Fibroblast of pulmonary artery (primary cell): ENCODE results near the gene DLG1.

Experiments
- DNase-seq: peaks from one replicate; pipeline ENCODE4 v3.0.0-alpha.2; 2010; ENCODE audit warnings: low read depth
- H3K4me3 ChIP-seq: replicated peaks from 2 replicates; pipeline ENCODE4 v1.5.1; 2011; ENCODE audit warnings: low read depth, mild to moderate bottlenecking, control low read depth, low read length, moderate library complexity
- TF ChIP-seq, protein P1 (sequence below): IDR thresholded peaks from 2 replicates; pipeline ENCODE4 v1.5.1; 2011; ENCODE audit warnings: mild to moderate bottlenecking, control low read depth, low read length, inconsistent platforms; ENCODE audit errors: missing control alignments

Gene DLG1

DNA sequence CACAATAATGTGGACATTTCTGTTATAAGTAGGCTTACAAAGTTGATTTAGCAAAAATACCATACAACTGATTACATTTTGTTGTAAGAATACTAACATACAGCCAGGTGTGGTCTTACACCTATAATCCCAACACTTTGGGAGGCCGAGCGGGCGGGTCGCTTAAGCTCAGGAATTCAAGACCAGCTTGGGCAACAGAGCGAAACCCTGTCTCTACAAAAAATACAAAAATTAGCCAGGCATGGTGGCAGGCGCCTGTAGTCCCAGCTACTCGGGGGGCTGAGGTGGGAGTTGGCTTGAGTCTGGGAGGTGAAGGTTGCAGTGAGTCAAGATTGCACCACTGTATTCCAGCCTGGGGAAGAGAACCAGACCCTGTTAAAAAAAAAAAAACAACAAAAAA, 67.1 kb downstream of the DLG1 start:
- TF ChIP-seq, protein P1, sequence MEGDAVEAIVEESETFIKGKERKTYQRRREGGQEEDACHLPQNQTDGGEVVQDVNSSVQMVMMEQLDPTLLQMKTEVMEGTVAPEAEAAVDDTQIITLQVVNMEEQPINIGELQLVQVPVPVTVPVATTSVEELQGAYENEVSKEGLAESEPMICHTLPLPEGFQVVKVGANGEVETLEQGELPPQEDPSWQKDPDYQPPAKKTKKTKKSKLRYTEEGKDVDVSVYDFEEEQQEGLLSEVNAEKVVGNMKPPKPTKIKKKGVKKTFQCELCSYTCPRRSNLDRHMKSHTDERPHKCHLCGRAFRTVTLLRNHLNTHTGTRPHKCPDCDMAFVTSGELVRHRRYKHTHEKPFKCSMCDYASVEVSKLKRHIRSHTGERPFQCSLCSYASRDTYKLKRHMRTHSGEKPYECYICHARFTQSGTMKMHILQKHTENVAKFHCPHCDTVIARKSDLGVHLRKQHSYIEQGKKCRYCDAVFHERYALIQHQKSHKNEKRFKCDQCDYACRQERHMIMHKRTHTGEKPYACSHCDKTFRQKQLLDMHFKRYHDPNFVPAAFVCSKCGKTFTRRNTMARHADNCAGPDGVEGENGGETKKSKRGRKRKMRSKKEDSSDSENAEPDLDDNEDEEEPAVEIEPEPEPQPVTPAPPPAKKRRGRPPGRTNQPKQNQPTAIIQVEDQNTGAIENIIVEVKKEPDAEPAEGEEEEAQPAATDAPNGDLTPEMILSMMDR = no peak
- DNase-seq = no peak
- H3K4me3 ChIP-seq = no peak overlapping the region

DNA sequence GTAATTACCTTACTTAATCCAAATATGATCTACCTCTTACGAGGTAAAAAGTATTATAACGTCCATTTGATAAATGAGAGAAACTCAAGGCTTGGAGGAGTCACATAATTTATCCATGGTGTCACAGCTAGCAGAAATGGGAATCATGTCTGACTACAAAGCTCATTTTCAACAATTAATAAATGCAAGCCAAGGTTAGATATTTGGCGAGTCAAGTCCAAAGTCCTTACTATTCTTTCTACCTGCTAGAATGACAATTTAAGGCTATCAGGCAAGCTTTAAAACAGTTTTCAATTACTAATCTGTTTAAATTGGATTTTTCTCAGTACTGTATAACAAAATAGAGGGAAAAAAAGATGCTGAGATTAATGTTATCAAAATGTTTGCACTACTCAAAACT, 68.6 kb downstream of the DLG1 start:
- TF ChIP-seq, protein P1 = no peak
- H3K4me3 ChIP-seq = no peak overlapping the region
- no peak for DNase-seq

- no peak for DNase-seq
- TF ChIP-seq, protein P1 = no peak
- no peak overlapping the region for H3K4me3 ChIP-seq
Observed at GRCh38 chr3:197229178-197229577, 69.2 kb downstream of the DLG1 start.

DNA sequence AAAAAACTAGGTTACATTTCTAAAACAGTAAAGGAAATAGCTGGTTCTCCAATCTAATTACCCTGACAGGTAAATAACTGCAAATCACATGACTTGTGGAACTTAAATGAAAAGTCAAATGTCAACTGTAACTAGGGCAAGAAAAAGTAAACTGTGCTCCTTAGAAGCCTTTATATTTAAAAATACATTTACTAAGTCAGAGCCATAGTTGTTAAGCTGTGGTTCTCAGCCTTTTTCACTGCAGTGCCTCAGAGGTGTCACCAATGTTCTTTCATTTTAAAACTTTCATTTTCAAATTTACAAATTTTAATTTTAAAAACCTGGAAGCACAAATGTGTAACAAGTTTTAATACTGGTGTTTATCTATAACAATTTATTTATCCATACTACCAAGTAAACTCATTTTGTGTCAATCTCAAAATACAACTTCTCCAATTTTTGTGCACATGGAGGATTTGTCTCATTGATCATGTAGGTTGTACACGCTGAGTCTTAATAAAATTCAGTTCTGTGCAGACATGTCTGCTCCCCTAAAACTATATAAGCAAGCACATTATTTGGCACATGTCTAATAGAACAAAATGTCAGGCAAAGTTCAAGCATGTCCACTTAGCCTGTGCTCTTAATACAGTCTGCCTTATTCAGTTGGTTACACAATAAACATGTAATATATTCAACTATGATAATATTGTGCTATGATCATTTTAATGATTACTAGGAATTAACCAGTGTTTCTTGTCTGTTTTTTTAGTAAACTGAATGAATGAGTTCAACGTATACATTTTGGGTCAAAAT, 70.4 kb downstream of the DLG1 start:
- DNase-seq = no peak
- no peak overlapping the region for H3K4me3 ChIP-seq
- TF ChIP-seq, protein P1 = no peak

GRCh38 chr3:197226179-197226578, 72.2 kb downstream of the DLG1 start:
- no peak for DNase-seq
- TF ChIP-seq, protein P1 = no peak
- H3K4me3 ChIP-seq = no peak overlapping the region

- H3K4me3 ChIP-seq = no peak overlapping the region
- DNase-seq = no peak
- TF ChIP-seq, protein P1 = no peak
Observed at GRCh38 chr3:197225579-197225978, 72.8 kb downstream of the DLG1 start.

DNA sequence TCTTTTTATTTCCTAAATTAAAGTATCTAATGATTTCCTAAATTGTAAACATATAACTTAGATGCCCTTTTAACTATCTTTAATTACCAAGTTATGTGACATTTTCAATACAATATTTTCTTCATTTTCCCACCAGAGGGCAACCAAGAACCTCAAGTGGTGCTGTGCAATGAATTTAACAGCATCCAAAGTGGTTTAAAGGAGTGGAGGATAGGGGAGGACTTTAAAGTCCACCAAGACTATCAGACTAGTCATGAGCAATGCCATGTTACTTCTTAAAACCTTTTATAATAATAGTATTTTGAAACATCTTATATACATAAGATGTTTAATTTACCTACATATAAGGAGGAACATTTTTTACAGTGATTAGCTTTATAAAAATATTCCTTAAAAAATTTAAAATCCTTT, 74.4 kb downstream of the DLG1 start:
- DNase-seq = peak; percentile 76
- no peak overlapping the region for H3K4me3 ChIP-seq
- TF ChIP-seq, protein P1 = peak; percentile 62
